CD14-positive monocyte (primary cell): ENCODE data around the gene EIF3B. TPM values are rescaled to one million over a fixed set of nuclear protein-coding genes. Genes with fewer than 3 reads are reported as not detected.

Experiments used
- DNase-seq, 3 donors: peaks; one replicate each; pipeline ENCODE4 v3.0.0-alpha.2; 2011 to 2022
- H2AFZ ChIP-seq: 2 replicates; pipeline ENCODE4 v1.6.0; 2012; ENCODE audit warnings: mild to moderate bottlenecking, low read depth, low read length, inconsistent platforms; ENCODE audit not compliant: insufficient read depth, poor library complexity, severe bottlenecking
- H3K27ac ChIP-seq, 2 donors: 1 replicate in 1 of 2; 2 replicates in 1 of 2; pipeline ENCODE4 v1.5.1; 2012 to 2013; ENCODE audit warnings: low read length in 2 of 2, control low read depth in 1 of 2, inconsistent platforms in 1 of 2, low read depth in 1 of 2, mild to moderate bottlenecking in 1 of 2
- H3K27me3 ChIP-seq, 2 donors: one replicate each; pipeline versions ENCODE4 v1.6.0 to v1.6.1; 2011 to 2013; ENCODE audit warnings: low read length in 2 of 2; ENCODE audit not compliant: control insufficient read depth in 2 of 2, insufficient read depth in 2 of 2
- H3K36me3 ChIP-seq, 2 donors: replicated peaks in 1 of 2; 1 replicate in 1 of 2; 2 replicates in 1 of 2; pipeline versions ENCODE4 v1.5.1 to v1.6.1; 2012 to 2013; ENCODE audit warnings: low read length in 2 of 2, control low read depth in 1 of 2, inconsistent platforms in 1 of 2, mild to moderate bottlenecking in 1 of 2; ENCODE audit not compliant: insufficient read depth in 2 of 2, control insufficient read depth in 1 of 2
- H3K4me1 ChIP-seq, 2 donors: 1 replicate in 1 of 2; 2 replicates in 1 of 2; pipeline versions ENCODE4 v1.5.1 to v1.6.1; 2012 to 2013; ENCODE audit warnings: low read length in 2 of 2, control low read depth in 1 of 2, inconsistent platforms in 1 of 2, mild to moderate bottlenecking in 1 of 2, moderate library complexity in 1 of 2; ENCODE audit not compliant: insufficient read depth in 2 of 2, control insufficient read depth in 1 of 2
- H3K4me2 ChIP-seq: replicated peaks from 2 replicates; pipeline ENCODE3; 2012; ENCODE audit warnings: low read length, moderate library complexity, mild to moderate bottlenecking; ENCODE audit not compliant: poor library complexity, severe bottlenecking; ENCODE audit errors: extremely low read depth
- H3K4me3 ChIP-seq, 3 experiments: fragments of 200-600 bp in 1 of 3; sonication (generic) in 1 of 3; replicated peaks in 1 of 3; 1 replicate in 2 of 3; 2 replicates in 1 of 3; pipeline ENCODE4 v1.5.1; 2011 to 2013; ENCODE audit warnings: low read length in 3 of 3, mild to moderate bottlenecking in 3 of 3, control low read depth in 2 of 3, low read depth in 2 of 3, inconsistent platforms in 1 of 3, moderate library complexity in 1 of 3
- H3K79me2 ChIP-seq: 2 replicates; pipeline ENCODE4 v1.6.0; 2012; ENCODE audit warnings: mild to moderate bottlenecking, control low read depth, inconsistent platforms, low read length, moderate library complexity; ENCODE audit not compliant: insufficient read depth
- H3K9ac ChIP-seq: 2 replicates; pipeline ENCODE4 v1.6.0; 2017; ENCODE audit warnings: low read length, mild to moderate bottlenecking; ENCODE audit not compliant: insufficient read depth, poor library complexity, severe bottlenecking
- H3K9me3 ChIP-seq, 2 donors: replicated peaks in 1 of 2; 1 replicate in 1 of 2; 2 replicates in 1 of 2; pipeline versions ENCODE4 v1.5.1 to v1.6.1; 2012 to 2013; ENCODE audit warnings: low read length in 2 of 2, control low read depth in 1 of 2; ENCODE audit not compliant: control insufficient read depth in 1 of 2, insufficient read depth in 1 of 2
- H4K20me1 ChIP-seq: 2 replicates; pipeline ENCODE4 v1.6.0; 2012; ENCODE audit warnings: mild to moderate bottlenecking, low read length, control low read depth, moderate library complexity; ENCODE audit not compliant: insufficient read depth
- H3K27ac Mint-ChIP-seq, 7 donors: one replicate each; pipeline ENCODE4 v1.8.0; 2020; ENCODE audit warnings: mild to moderate bottlenecking in 7 of 7, mixed read lengths in 7 of 7, moderate library complexity in 6 of 7, inconsistent platforms in 2 of 7
- H3K27me3 Mint-ChIP-seq, 3 donors: one replicate each; pipeline ENCODE4 v1.8.0; 2021 to 2022; ENCODE audit warnings: low read depth in 3 of 3, mild to moderate bottlenecking in 3 of 3, mixed read lengths in 3 of 3, moderate library complexity in 3 of 3, inconsistent platforms in 1 of 3
- H3K36me3 Mint-ChIP-seq, 2 donors: one replicate each; pipeline ENCODE4 v1.8.0; 2020; ENCODE audit warnings: mixed read lengths in 2 of 2, inconsistent platforms in 1 of 2, mild to moderate bottlenecking in 1 of 2
- H3K4me1 Mint-ChIP-seq: one replicate; pipeline ENCODE4 v1.8.0; 2020; ENCODE audit warnings: mild to moderate bottlenecking, mixed read lengths
- H3K4me3 Mint-ChIP-seq, 2 donors: one replicate each; pipeline ENCODE4 v1.8.0; 2020; ENCODE audit warnings: mild to moderate bottlenecking in 2 of 2, mixed read lengths in 2 of 2, moderate library complexity in 1 of 2
- H3K9me3 Mint-ChIP-seq, 7 donors: one replicate each; pipeline ENCODE4 v1.8.0; 2020 to 2022; ENCODE audit warnings: mixed read lengths in 7 of 7, mild to moderate bottlenecking in 6 of 7, moderate library complexity in 6 of 7, inconsistent platforms in 2 of 7
- WGBS: methylation state at CpG from one replicate; pipeline ENCODE4 v1.1.5; 2013; ENCODE audit warnings: missing lambda C conversion rate; ENCODE audit not compliant: insufficient coverage; 5-methylcytosine and 5-hydroxymethylcytosine counted together
- intact Hi-C, 2 donors: fragments of 100-400 bp; cut with micrococcal nuclease; formaldehyde crosslinking; loops; one replicate each; pipeline versions ENCODE4 v1.15.0 to v1.15.1; 2023
- polyA plus RNA-seq, 3 donors: library from polyadenylated mRNA; depleted of rRNA in 1 of 3; unstranded in 2 of 3; stranded (reverse) in 1 of 3; fragments of 300-500 nt in 2 of 3; fragments of >200 nt in 1 of 3; fragmentation: Illumina TruSeq in 2 of 3; gene quantifications; 1 replicate in 2 of 3; 2 replicates in 1 of 3; pipeline ENCODE4 v1.2.3, GENCODE V29; 2012 to 2021
- TF ChIP-seq, protein P1 (sequence below): fragments of 200-600 bp; IDR thresholded peaks from one replicate; pipeline ENCODE4 v1.8.0; 2022; ENCODE audit warnings: antibody characterized with exemption, mild to moderate bottlenecking

The EIF3B gene
- polyA plus RNA-seq, 3 donors, result 46.0 to 89.1 (median 69.2) TPM

- no peak overlapping the region for H3K27ac ChIP-seq
- no peak overlapping the region for H2AFZ ChIP-seq
- peaks cover 57% of the 10 kb centered on the region in 2 donors for H3K36me3 ChIP-seq
- H3K27me3 ChIP-seq, result no peaks in the 10 kb centered on the region
- H3K4me3 ChIP-seq, result no peak overlapping the region
- Mint-ChIP-seq H3K4me1 (no peaks in the 10 kb centered on the region), H3K9me3 (peaks cover 0 to 10% (median 0%) of the 10 kb centered on the region in 7 donors), H3K27ac (peak overlapping the region in 5 of 7 donors; percentile 10 to 60 (median 51)), H3K27me3 (peaks cover 2 to 3% (median 3%) of the 10 kb centered on the region in 3 donors), H3K4me3 (no peak overlapping the region), H3K36me3 (peaks cover 53 to 64% of the 10 kb centered on the region in 2 donors)
- no peaks in the 10 kb centered on the region for H3K4me1 ChIP-seq
- H3K4me2 ChIP-seq, result no peak overlapping the region
- H4K20me1 ChIP-seq, result peaks cover 36% of the 10 kb centered on the region
- intact Hi-C loops, result no loop called here
- TF ChIP-seq, protein P1, sequence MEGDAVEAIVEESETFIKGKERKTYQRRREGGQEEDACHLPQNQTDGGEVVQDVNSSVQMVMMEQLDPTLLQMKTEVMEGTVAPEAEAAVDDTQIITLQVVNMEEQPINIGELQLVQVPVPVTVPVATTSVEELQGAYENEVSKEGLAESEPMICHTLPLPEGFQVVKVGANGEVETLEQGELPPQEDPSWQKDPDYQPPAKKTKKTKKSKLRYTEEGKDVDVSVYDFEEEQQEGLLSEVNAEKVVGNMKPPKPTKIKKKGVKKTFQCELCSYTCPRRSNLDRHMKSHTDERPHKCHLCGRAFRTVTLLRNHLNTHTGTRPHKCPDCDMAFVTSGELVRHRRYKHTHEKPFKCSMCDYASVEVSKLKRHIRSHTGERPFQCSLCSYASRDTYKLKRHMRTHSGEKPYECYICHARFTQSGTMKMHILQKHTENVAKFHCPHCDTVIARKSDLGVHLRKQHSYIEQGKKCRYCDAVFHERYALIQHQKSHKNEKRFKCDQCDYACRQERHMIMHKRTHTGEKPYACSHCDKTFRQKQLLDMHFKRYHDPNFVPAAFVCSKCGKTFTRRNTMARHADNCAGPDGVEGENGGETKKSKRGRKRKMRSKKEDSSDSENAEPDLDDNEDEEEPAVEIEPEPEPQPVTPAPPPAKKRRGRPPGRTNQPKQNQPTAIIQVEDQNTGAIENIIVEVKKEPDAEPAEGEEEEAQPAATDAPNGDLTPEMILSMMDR, result no peak
- no peak for DNase-seq
- H3K9me3 ChIP-seq, result no peaks in the 10 kb centered on the region
- peaks cover 11% of the 10 kb centered on the region for H3K79me2 ChIP-seq
- H3K9ac ChIP-seq, result no peak overlapping the region
- WGBS, result 40% methylated on average over 3 of the region's 5 CpGs
These were observed 26.6 kb downstream of the EIF3B start for GRCh38 chr7:2381227-2381626.

GRCh38 chr7:2381881-2382509 is 27.4 kb downstream of the EIF3B start:
- Histone ChIP-seq H3K9ac (no peak overlapping the region), H3K4me2 (no peak overlapping the region), H3K27ac (no peak overlapping the region), H3K36me3 (peaks cover 49 to 50% of the 10 kb centered on the region in 2 donors), H3K4me1 (no peaks in the 10 kb centered on the region), H3K9me3 (no peaks in the 10 kb centered on the region), H3K79me2 (peaks cover 3% of the 10 kb centered on the region), H3K4me3 (no peak overlapping the region), H4K20me1 (peaks cover 28% of the 10 kb centered on the region), H3K27me3 (no peaks in the 10 kb centered on the region), H2AFZ (no peak overlapping the region)
- TF ChIP-seq, protein P1, result no peak
- DNase-seq, result no peak
- Mint-ChIP-seq H3K36me3 (peaks cover 45 to 56% of the 10 kb centered on the region in 2 donors), H3K4me1 (no peaks in the 10 kb centered on the region), H3K4me3 (no peak overlapping the region), H3K9me3 (peaks cover 0 to 8% (median 0%) of the 10 kb centered on the region in 7 donors), H3K27me3 (peaks cover 0 to 3% (median 3%) of the 10 kb centered on the region in 3 donors), H3K27ac (no peak overlapping the region)
- 95% methylated on average over 16 of the region's 21 CpGs for WGBS
- intact Hi-C loops, result no loop called here
